ENCODE data around the gene CORO2B.
"Not testable (repeated sequence)": the region's sequence is repeated elsewhere in the genome, so short reads cannot be mapped to it uniquely, and the experiment has no call there.

CORO2B gene

GRCh38 chr15:68646696-68647095 is 67.9 kb downstream of the CORO2B start:
- no peak for DNase-seq (ENCODE audit: low read depth)

- DNase-seq (ENCODE audit: low read depth): not testable (repeated sequence)
These were observed 68.6 kb downstream of the CORO2B start for GRCh38 chr15:68647361-68647760.

GRCh38 chr15:68650901-68651709 is 72.3 kb downstream of the CORO2B start:
- DNase-seq (ENCODE audit: low read depth): peak; percentile 21

GRCh38 chr15:68651916-68652525 is 73.2 kb downstream of the CORO2B start:
- DNase-seq (ENCODE audit: low read depth): no peak

- no peak for DNase-seq (ENCODE audit: low read depth)
These were observed 74.3 kb downstream of the CORO2B start for GRCh38 chr15:68653031-68653635.

- no peak for DNase-seq (ENCODE audit: low read depth)
These were observed 75.0 kb downstream of the CORO2B start for GRCh38 chr15:68653801-68654200.

GRCh38 chr15:68654786-68655560 is 76.2 kb downstream of the CORO2B start:
- no peak for DNase-seq (ENCODE audit: low read depth)

- no peak for DNase-seq (ENCODE audit: low read depth)
These were observed 77.1 kb downstream of the CORO2B start for GRCh38 chr15:68655686-68656437.

- DNase-seq (ENCODE audit: low read depth): no peak
These were observed 77.6 kb downstream of the CORO2B start for GRCh38 chr15:68656438-68656739.

- peak; percentile 17 for DNase-seq (ENCODE audit: low read depth)
These were observed 79.4 kb downstream of the CORO2B start for GRCh38 chr15:68658151-68658550.

- DNase-seq (ENCODE audit: low read depth): no peak
These were observed 80.0 kb downstream of the CORO2B start for GRCh38 chr15:68658641-68659358.

GRCh38 chr15:68663526-68663925 is 84.7 kb downstream of the CORO2B start:
- no peak for DNase-seq (ENCODE audit: low read depth)

- DNase-seq (ENCODE audit: low read depth): no peak
These were observed 87.5 kb downstream of the CORO2B start for GRCh38 chr15:68666120-68666811.

GRCh38 chr15:68666812-68667450 is 88.1 kb downstream of the CORO2B start:
- DNase-seq (ENCODE audit: low read depth): no peak

- no peak for DNase-seq (ENCODE audit: low read depth)
These were observed 89.2 kb downstream of the CORO2B start for GRCh38 chr15:68667800-68668625.

GRCh38 chr15:68668926-68669600 is 90.3 kb downstream of the CORO2B start:
- DNase-seq (ENCODE audit: low read depth): no peak

- no peak for DNase-seq (ENCODE audit: low read depth)
These were observed 93.5 kb downstream of the CORO2B start for GRCh38 chr15:68672251-68672650.

GRCh38 chr15:68672781-68673205 is 94.0 kb downstream of the CORO2B start:
- DNase-seq (ENCODE audit: low read depth): no peak

GRCh38 chr15:68674975-68675374 is 96.2 kb downstream of the CORO2B start:
- DNase-seq (ENCODE audit: low read depth): no peak

Measured in CMK (cell line).